HepG2 (cell line): ENCODE measurements around the gene IGSF8. TPM values are rescaled to one million over a fixed set of nuclear protein-coding genes. Genes with fewer than 3 reads are reported as not detected.

ENCODE experiments used
- BRD4 ChIP-seq: sonication (generic); formaldehyde crosslinking; IDR thresholded peaks from 2 replicates; pipeline ENCODE4 v1.4.0; 2020; ENCODE audit warnings: missing genetic modification reagents
- CREB1 ChIP-seq, 2 experiments: fragments of 450-650 bp in 1 of 2; IDR thresholded peaks; 2 replicates each; pipeline ENCODE4 v1.6.1; 2016 to 2017; ENCODE audit warnings: control low read depth in 1 of 2, mild to moderate bottlenecking in 1 of 2, missing compliant biosample characterization in 1 of 2, missing genetic modification characterization in 1 of 2
- DMAP1 ChIP-seq: IDR thresholded peaks from 2 replicates; pipeline ENCODE4 v1.6.1; 2016
- DNMT3B ChIP-seq: conservative IDR thresholded peaks from 2 replicates; pipeline ENCODE4 v1.6.1; 2016; ENCODE audit warnings: missing biosample characterization, control low read depth
- ETV6 ChIP-seq: sonication (generic); formaldehyde crosslinking; conservative IDR thresholded peaks from 2 replicates; pipeline ENCODE4 v1.4.0; 2020; ENCODE audit warnings: missing genetic modification reagents
- GZF1 ChIP-seq: sonication (generic); formaldehyde crosslinking; IDR thresholded peaks from 2 replicates; pipeline ENCODE4 v1.5.1; 2020; ENCODE audit warnings: mild to moderate bottlenecking, missing genetic modification reagents
- ZNF670 ChIP-seq: sonication (generic); formaldehyde crosslinking; IDR thresholded peaks from 2 replicates; pipeline ENCODE4 v1.8.0; 2022; ENCODE audit warnings: mild to moderate bottlenecking, missing genetic modification reagents, borderline replicate concordance
- ZNF713 ChIP-seq: sonication (generic); formaldehyde crosslinking; IDR thresholded peaks from 2 replicates; pipeline ENCODE4 v1.4.0; 2020; ENCODE audit warnings: mild to moderate bottlenecking, missing genetic modification reagents
- polyA plus RNA-seq, 8 experiments: library from polyadenylated mRNA; depleted of rRNA in 3 of 8; stranded (reverse) in 7 of 8; unstranded in 1 of 8; fragments of >200 nt; fragmentation: Illumina TruSeq in 4 of 8; extraction: Trizol in 4 of 8; gene quantifications; 2 replicates each; pipeline versions ENCODE4 v1.2.1 to v1.2.3, GENCODE V29; 2011 to 2016; ENCODE audit warnings: low read depth in 4 of 8, missing spikeins in 1 of 8, mixed read lengths in 1 of 8; ENCODE audit not compliant: insufficient read depth in 1 of 8
- total RNA-seq, 5 experiments: library from RNA; depleted of rRNA; stranded (reverse); fragments of >200 nt; fragmentation: Illumina TruSeq; extraction: Trizol; gene quantifications; 2 replicates each; pipeline ENCODE4 v1.2.3, GENCODE V29; 2016; ENCODE audit warnings: low read depth in 1 of 5
- TF ChIP-seq, protein P1 (sequence below): IDR thresholded peaks from 2 replicates; pipeline ENCODE4 v1.6.1; 2016; ENCODE audit warnings: low read depth, missing genetic modification reagents, missing compliant biosample characterization
- TF ChIP-seq, protein P2 (sequence below): IDR thresholded peaks from 2 replicates; pipeline ENCODE4 v1.6.1; 2018; ENCODE audit warnings: missing genetic modification reagents, mild to moderate bottlenecking, missing compliant biosample characterization
- TF ChIP-seq, protein P3 (sequence below): sonication (generic); formaldehyde crosslinking; conservative IDR thresholded peaks from 2 replicates; pipeline ENCODE4 v1.4.0; 2020; ENCODE audit warnings: missing genetic modification reagents
- TF ChIP-seq, protein P4 (sequence below): sonication (generic); formaldehyde crosslinking; IDR thresholded peaks from one replicate; pipeline ENCODE4 v1.5.1; 2020; ENCODE audit warnings: mild to moderate bottlenecking, missing genetic modification reagents; ENCODE audit errors: not compliant biosample characterization

Gene IGSF8
- total and polyA plus RNA-seq, 2 of the 13 experiments (the other 11 are each of a cell fraction or from before 2014, with no cell fraction given): 24.0 to 41.0 TPM

DNA sequence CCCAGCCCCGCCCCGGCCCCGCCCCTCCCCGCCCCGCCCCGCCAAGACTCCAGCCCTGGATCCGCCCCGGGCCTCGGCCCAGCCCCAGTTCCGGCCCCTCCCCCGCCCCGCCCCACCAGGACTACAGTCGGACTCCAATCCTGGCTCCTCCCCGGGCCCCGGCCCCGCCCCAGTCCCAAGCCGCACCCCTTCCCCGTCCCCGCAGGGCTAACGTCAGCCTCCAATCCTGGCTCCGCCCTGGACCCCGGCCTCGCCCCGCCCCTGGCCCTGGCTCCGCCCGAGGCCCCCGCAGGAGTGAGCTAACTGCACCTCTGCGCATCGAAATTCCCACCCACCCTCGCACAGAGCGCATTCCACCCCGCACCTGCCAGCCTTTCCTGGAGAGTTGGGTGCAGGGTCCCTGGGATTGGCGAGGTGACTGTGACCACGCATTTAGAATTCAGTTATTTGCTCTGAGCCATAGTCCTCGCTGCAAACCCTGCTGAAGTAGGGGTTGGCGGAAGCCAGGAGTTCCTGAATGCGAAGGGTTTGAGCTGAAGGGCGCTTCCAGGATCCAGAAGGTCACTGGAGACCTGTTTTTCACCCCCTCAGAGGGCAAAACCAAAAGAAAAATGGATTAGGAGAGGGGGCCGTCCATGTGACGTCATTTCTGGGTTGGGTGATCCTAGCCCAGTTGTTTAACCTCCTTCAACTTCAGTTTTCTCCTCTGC is 588 bp upstream of the IGSF8 start (continued):
- TF ChIP-seq, protein P1, sequence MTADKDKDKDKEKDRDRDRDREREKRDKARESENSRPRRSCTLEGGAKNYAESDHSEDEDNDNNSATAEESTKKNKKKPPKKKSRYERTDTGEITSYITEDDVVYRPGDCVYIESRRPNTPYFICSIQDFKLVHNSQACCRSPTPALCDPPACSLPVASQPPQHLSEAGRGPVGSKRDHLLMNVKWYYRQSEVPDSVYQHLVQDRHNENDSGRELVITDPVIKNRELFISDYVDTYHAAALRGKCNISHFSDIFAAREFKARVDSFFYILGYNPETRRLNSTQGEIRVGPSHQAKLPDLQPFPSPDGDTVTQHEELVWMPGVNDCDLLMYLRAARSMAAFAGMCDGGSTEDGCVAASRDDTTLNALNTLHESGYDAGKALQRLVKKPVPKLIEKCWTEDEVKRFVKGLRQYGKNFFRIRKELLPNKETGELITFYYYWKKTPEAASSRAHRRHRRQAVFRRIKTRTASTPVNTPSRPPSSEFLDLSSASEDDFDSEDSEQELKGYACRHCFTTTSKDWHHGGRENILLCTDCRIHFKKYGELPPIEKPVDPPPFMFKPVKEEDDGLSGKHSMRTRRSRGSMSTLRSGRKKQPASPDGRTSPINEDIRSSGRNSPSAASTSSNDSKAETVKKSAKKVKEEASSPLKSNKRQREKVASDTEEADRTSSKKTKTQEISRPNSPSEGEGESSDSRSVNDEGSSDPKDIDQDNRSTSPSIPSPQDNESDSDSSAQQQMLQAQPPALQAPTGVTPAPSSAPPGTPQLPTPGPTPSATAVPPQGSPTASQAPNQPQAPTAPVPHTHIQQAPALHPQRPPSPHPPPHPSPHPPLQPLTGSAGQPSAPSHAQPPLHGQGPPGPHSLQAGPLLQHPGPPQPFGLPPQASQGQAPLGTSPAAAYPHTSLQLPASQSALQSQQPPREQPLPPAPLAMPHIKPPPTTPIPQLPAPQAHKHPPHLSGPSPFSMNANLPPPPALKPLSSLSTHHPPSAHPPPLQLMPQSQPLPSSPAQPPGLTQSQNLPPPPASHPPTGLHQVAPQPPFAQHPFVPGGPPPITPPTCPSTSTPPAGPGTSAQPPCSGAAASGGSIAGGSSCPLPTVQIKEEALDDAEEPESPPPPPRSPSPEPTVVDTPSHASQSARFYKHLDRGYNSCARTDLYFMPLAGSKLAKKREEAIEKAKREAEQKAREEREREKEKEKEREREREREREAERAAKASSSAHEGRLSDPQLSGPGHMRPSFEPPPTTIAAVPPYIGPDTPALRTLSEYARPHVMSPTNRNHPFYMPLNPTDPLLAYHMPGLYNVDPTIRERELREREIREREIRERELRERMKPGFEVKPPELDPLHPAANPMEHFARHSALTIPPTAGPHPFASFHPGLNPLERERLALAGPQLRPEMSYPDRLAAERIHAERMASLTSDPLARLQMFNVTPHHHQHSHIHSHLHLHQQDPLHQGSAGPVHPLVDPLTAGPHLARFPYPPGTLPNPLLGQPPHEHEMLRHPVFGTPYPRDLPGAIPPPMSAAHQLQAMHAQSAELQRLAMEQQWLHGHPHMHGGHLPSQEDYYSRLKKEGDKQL (CRISPR knock-in tag): no peak
- TF ChIP-seq, protein P2, sequence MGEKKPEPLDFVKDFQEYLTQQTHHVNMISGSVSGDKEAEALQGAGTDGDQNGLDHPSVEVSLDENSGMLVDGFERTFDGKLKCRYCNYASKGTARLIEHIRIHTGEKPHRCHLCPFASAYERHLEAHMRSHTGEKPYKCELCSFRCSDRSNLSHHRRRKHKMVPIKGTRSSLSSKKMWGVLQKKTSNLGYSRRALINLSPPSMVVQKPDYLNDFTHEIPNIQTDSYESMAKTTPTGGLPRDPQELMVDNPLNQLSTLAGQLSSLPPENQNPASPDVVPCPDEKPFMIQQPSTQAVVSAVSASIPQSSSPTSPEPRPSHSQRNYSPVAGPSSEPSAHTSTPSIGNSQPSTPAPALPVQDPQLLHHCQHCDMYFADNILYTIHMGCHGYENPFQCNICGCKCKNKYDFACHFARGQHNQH (CRISPR knock-in tag): no peak
- TF ChIP-seq DMAP1 (no peak), ETV6 (CRISPR knock-in tag) (no peak), DNMT3B (CRISPR knock-in tag) (no peak), CREB1 (IDR thresholded peaks at IDR 0.05) (peak; percentile 95), CREB1 (CRISPR knock-in tag; IDR thresholded peaks at IDR 0.05) (peak; percentile 65), ZNF670 (no peak), GZF1 (no peak), BRD4 (no peak), ZNF713 (CRISPR knock-in tag) (no peak)
- TF ChIP-seq, protein P3, sequence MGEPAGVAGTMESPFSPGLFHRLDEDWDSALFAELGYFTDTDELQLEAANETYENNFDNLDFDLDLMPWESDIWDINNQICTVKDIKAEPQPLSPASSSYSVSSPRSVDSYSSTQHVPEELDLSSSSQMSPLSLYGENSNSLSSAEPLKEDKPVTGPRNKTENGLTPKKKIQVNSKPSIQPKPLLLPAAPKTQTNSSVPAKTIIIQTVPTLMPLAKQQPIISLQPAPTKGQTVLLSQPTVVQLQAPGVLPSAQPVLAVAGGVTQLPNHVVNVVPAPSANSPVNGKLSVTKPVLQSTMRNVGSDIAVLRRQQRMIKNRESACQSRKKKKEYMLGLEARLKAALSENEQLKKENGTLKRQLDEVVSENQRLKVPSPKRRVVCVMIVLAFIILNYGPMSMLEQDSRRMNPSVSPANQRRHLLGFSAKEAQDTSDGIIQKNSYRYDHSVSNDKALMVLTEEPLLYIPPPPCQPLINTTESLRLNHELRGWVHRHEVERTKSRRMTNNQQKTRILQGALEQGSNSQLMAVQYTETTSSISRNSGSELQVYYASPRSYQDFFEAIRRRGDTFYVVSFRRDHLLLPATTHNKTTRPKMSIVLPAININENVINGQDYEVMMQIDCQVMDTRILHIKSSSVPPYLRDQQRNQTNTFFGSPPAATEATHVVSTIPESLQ: no peak
- TF ChIP-seq, protein P4, sequence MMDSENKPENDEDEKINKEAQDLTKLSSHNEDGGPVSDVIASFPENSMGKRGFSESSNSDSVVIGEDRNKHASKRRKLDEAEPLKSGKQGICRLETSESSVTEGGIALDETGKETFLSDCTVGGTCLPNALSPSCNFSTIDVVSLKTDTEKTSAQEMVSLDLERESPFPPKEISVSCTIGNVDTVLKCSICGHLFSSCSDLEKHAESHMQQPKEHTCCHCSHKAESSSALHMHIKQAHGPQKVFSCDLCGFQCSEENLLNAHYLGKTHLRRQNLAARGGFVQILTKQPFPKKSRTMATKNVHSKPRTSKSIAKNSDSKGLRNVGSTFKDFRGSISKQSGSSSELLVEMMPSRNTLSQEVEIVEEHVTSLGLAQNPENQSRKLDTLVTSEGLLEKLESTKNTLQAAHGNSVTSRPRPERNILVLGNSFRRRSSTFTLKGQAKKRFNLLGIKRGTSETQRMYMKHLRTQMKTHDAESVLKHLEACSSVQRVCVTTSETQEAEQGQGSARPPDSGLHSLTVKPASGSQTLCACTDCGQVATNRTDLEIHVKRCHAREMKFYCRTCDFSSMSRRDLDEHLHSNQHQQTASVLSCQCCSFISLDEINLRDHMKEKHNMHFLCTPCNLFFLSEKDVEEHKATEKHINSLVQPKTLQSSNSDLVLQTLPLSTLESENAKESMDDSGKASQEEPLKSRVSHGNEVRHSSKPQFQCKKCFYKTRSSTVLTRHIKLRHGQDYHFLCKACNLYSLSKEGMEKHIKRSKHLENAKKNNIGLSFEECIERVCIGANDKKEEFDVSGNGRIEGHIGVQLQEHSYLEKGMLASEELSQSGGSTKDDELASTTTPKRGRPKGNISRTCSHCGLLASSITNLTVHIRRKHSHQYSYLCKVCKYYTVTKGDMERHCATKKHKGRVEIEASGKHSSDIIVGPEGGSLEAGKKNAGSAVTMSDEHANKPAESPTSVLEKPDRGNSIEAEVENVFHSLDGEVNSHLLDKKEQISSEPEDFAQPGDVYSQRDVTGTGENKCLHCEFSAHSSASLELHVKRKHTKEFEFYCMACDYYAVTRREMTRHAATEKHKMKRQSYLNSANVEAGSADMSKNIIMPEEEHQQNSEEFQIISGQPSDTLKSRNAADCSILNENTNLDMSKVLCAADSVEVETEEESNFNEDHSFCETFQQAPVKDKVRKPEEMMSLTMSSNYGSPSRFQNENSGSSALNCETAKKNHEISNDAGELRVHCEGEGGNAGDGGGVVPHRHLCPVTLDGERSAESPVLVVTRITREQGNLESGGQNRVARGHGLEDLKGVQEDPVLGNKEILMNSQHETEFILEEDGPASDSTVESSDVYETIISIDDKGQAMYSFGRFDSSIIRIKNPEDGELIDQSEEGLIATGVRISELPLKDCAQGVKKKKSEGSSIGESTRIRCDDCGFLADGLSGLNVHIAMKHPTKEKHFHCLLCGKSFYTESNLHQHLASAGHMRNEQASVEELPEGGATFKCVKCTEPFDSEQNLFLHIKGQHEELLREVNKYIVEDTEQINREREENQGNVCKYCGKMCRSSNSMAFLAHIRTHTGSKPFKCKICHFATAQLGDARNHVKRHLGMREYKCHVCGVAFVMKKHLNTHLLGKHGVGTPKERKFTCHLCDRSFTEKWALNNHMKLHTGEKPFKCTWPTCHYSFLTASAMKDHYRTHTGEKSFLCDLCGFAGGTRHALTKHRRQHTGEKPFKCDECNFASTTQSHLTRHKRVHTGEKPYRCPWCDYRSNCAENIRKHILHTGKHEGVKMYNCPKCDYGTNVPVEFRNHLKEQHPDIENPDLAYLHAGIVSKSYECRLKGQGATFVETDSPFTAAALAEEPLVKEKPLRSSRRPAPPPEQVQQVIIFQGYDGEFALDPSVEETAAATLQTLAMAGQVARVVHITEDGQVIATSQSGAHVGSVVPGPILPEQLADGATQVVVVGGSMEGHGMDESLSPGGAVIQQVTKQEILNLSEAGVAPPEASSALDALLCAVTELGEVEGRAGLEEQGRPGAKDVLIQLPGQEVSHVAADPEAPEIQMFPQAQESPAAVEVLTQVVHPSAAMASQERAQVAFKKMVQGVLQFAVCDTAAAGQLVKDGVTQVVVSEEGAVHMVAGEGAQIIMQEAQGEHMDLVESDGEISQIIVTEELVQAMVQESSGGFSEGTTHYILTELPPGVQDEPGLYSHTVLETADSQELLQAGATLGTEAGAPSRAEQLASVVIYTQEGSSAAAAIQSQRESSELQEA (CRISPR knock-in tag): no peak
